HepG2 (cell line): ENCODE measurements around the gene NUP54. TPM values are rescaled to one million over a fixed set of nuclear protein-coding genes. Genes with fewer than 3 reads are reported as not detected.

ENCODE experiments used
- ATAC-seq: fragments of 200-7000 bp; cut with Tn5 transposase; 3 replicates; pipeline ENCODE4 v1.9.1; 2020; ENCODE audit warnings: mild to moderate bottlenecking, moderate library complexity
- BruUV-seq: library from RNA; stranded (reverse); fragments of 400-500 nt; replicated peaks from 2 replicates; lab custom pipeline; 2021; lab: Mats Ljungman, UMichigan
- CTCF ChIA-PET: fragments of 300-600 bp; formaldehyde crosslinking; extraction: SDS; loops from one replicate; lab custom pipeline; 2021; ENCODE audit warnings: low total read pairs, inconsistent platforms, low intra/inter-chr PET ratio; lab: Yijun Ruan, JAX
- POLR2A ChIA-PET: fragments of 350-600 bp; sonication (Branson Sonifier 250); formaldehyde crosslinking; loops from one replicate; lab custom pipeline; 2020; ENCODE audit warnings: antibody characterized with exemption, inconsistent platforms; lab: Yijun Ruan, JAX
- DNase-seq: peaks from one replicate; pipeline ENCODE4 v3.0.0-alpha.2; 2015; ENCODE audit warnings: low spot score
- FAIRE-seq: peaks from 3 replicates; lab custom pipeline; 2011; peaks lifted over from hg19 to GRCh38; lab: Jason Lieb, UNC
- H2AFZ ChIP-seq: one replicate; pipeline ENCODE4 v1.6.1; 2011; ENCODE audit warnings: low read length, inconsistent platforms
- H3K27ac ChIP-seq: fragments of 300-600 bp; 3 replicates; pipeline ENCODE4 v1.8.0; 2011; ENCODE audit warnings: mixed run types, mild to moderate bottlenecking, mixed read lengths, low read length, inconsistent platforms; ENCODE audit not compliant: insufficient read depth; ENCODE audit errors: extremely low read length
- H3K27me3 ChIP-seq, 2 experiments: fragments of 200-600 bp in 1 of 2; 2 replicates in 1 of 2; 3 replicates in 1 of 2; pipeline versions ENCODE4 v1.6.0 to v1.8.0; 2011; ENCODE audit warnings: low read length in 2 of 2, mild to moderate bottlenecking in 2 of 2, moderate library complexity in 2 of 2, inconsistent platforms in 1 of 2; ENCODE audit not compliant: insufficient read depth in 2 of 2, control insufficient read depth in 1 of 2
- H3K36me3 ChIP-seq, 2 experiments: fragments of 200-600 bp in 1 of 2; replicated peaks in 1 of 2; 2 replicates in 1 of 2; 3 replicates in 1 of 2; pipeline versions ENCODE4 v1.5.1 to v1.8.0; 2011; ENCODE audit warnings: low read length in 2 of 2, inconsistent platforms in 1 of 2; ENCODE audit not compliant: insufficient read depth in 2 of 2, control insufficient read depth in 1 of 2
- H3K4me1 ChIP-seq: 2 replicates; pipeline ENCODE4 v1.5.1; 2012; ENCODE audit warnings: low read length, inconsistent platforms; ENCODE audit not compliant: insufficient read depth
- H3K4me2 ChIP-seq: 2 replicates; pipeline ENCODE4 v1.6.0; 2011; ENCODE audit warnings: low read depth, low read length, inconsistent platforms
- H3K4me3 ChIP-seq, 3 experiments: fragments of 200-600 bp in 1 of 3; sonication (generic), shearing (Covaris generic) in 1 of 3; replicated peaks in 1 of 3; 2 replicates each; pipeline ENCODE4 v1.5.1; 2011 to 2016; ENCODE audit warnings: low read length in 3 of 3, inconsistent platforms in 2 of 3, low read depth in 2 of 3, mild to moderate bottlenecking in 2 of 3, control low read depth in 1 of 3, mixed read lengths in 1 of 3; ENCODE audit not compliant: insufficient read depth in 1 of 3
- H3K79me2 ChIP-seq: one replicate; pipeline ENCODE4 v1.6.1; 2011; ENCODE audit warnings: low read length, inconsistent platforms; ENCODE audit not compliant: insufficient read depth
- H3K9ac ChIP-seq: 2 replicates; pipeline ENCODE4 v1.6.0; 2011; ENCODE audit warnings: mild to moderate bottlenecking, low read depth, low read length, inconsistent platforms; ENCODE audit not compliant: insufficient read depth
- H3K9me3 ChIP-seq: 2 replicates; pipeline ENCODE4 v1.5.1; 2012; ENCODE audit warnings: mild to moderate bottlenecking, low read length
- H4K20me1 ChIP-seq: 2 replicates; pipeline ENCODE4 v1.6.0; 2011; ENCODE audit warnings: inconsistent platforms, mild to moderate bottlenecking, low read length, moderate library complexity; ENCODE audit not compliant: insufficient read depth
- CENPX ChIP-seq: sonication (generic); formaldehyde crosslinking; IDR thresholded peaks from 2 replicates; pipeline ENCODE4 v1.9.0; 2021; ENCODE audit warnings: mild to moderate bottlenecking, missing genetic modification reagents, moderate library complexity
- FOXO1 ChIP-seq: sonication (generic); formaldehyde crosslinking; IDR thresholded peaks from 2 replicates; pipeline ENCODE4 v1.4.0; 2020; ENCODE audit warnings: missing genetic modification reagents
- GTF3A ChIP-seq: sonication (generic); formaldehyde crosslinking; conservative IDR thresholded peaks from 2 replicates; pipeline ENCODE4 v1.4.0; 2020; ENCODE audit warnings: mild to moderate bottlenecking, missing genetic modification reagents
- MIXL1 ChIP-seq: IDR thresholded peaks from 2 replicates; pipeline ENCODE4 v1.6.1; 2016
- RBFOX2 ChIP-seq: fragments of 200-400 bp; formaldehyde crosslinking; IDR thresholded peaks from 2 replicates; pipeline ENCODE4 v1.6.1; 2017; ENCODE audit warnings: low read depth, mild to moderate bottlenecking, low read length
- SKI ChIP-seq: fragments of 450-650 bp; IDR thresholded peaks from one replicate; pipeline ENCODE4 v1.6.1; 2018; ENCODE audit warnings: mild to moderate bottlenecking; ENCODE audit not compliant: partially characterized antibody
- SUZ12 ChIP-seq: fragments of 150-350 bp; IDR thresholded peaks from 2 replicates; pipeline ENCODE4 v1.6.1; 2014; ENCODE audit warnings: low read depth, low read length
- ZNF224 ChIP-seq: sonication (generic); formaldehyde crosslinking; IDR thresholded peaks from 2 replicates; pipeline ENCODE4 v1.5.0; 2020; ENCODE audit warnings: mild to moderate bottlenecking, missing genetic modification reagents
- ZNF34 ChIP-seq: sonication (generic); formaldehyde crosslinking; IDR thresholded peaks from 2 replicates; pipeline ENCODE4 v1.4.0; 2020; ENCODE audit warnings: mild to moderate bottlenecking, missing genetic modification reagents, borderline replicate concordance
- ZNF780A ChIP-seq: sonication (generic); formaldehyde crosslinking; IDR thresholded peaks from 2 replicates; pipeline ENCODE4 v1.8.0; 2022; ENCODE audit warnings: mild to moderate bottlenecking, missing genetic modification reagents, moderate library complexity
- WGBS: methylation state at CpG from one replicate; pipeline ENCODE4 v1.1.6; 2017; ENCODE audit warnings: low lambda C conversion rate; 5-methylcytosine and 5-hydroxymethylcytosine counted together
- in situ Hi-C: cut with HindIII; loops from 2 replicates; pipeline ENCODE4 v1.10.0; 2017; ENCODE audit warnings: low pct_unique_long_range_greater_than_20kb; ENCODE audit not compliant: extremely low pct_ligation_motif_present
- intact Hi-C: fragments of 100-400 bp; cut with micrococcal nuclease; formaldehyde crosslinking; loops from one replicate; pipeline ENCODE4 v1.10.0; 2022; ENCODE audit not compliant: unreplicated experiment
- polyA plus RNA-seq, 8 experiments: library from polyadenylated mRNA; depleted of rRNA in 3 of 8; stranded (reverse) in 7 of 8; unstranded in 1 of 8; fragments of >200 nt; fragmentation: Illumina TruSeq in 4 of 8; extraction: Trizol in 4 of 8; gene quantifications; 2 replicates each; pipeline versions ENCODE4 v1.2.1 to v1.2.3, GENCODE V29; 2011 to 2016; ENCODE audit warnings: low read depth in 4 of 8, missing spikeins in 1 of 8, mixed read lengths in 1 of 8; ENCODE audit not compliant: insufficient read depth in 1 of 8
- total RNA-seq, 5 experiments: library from RNA; depleted of rRNA; stranded (reverse); fragments of >200 nt; fragmentation: Illumina TruSeq; extraction: Trizol; gene quantifications; 2 replicates each; pipeline ENCODE4 v1.2.3, GENCODE V29; 2016; ENCODE audit warnings: low read depth in 1 of 5
- TF ChIP-seq, protein P1 (sequence below): sonication (generic); formaldehyde crosslinking; IDR thresholded peaks from 2 replicates; pipeline ENCODE4 v1.4.0; 2020; ENCODE audit warnings: missing genetic modification reagents, borderline replicate concordance

NUP54 gene
- total and polyA plus RNA-seq, 2 of the 13 experiments (the other 11 are each of a cell fraction or from before 2014, with no cell fraction given): 36.1 to 69.3 TPM

DNA sequence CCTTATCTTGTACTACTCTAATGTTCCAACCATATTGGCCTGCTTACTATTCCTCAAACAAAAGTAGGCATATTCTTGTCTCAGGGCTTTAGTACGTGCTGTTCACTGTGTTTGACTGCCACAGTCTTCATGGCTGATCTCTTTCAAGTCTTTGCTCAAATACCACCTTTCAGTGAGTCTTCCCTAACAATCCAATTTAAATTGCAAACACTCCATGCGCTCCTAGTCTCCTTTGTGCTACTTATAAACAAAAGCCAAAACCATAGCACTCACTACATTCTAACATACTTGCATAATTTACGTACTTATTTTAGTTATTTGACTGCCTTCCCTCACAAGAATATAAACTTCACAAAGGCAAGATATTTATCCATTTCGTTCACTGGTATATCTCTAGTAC lies 75.4 kb downstream of the NUP54 start:
- no peak for ATAC-seq
- Histone ChIP-seq H3K4me2 (no peak overlapping the region), H3K9me3 (no peaks in the 10 kb centered on the region), H3K36me3 (no peaks in the 10 kb centered on the region), H3K9ac (no peak overlapping the region), H3K4me1 (no peaks in the 10 kb centered on the region), H4K20me1 (no peaks in the 10 kb centered on the region), H3K27ac (no peak overlapping the region), H2AFZ (no peak overlapping the region), H3K4me3 (no peak overlapping the region), H3K79me2 (no peaks in the 10 kb centered on the region), H3K27me3 (0 out of 5 replicates have a peak, but pooled peaks cover 0 to 6% of the 10 kb centered on the region in 2 experiments)
- BruUV-seq: no TSS peak
- intact Hi-C loops (no loop called here), in situ Hi-C loops (no loop called here)
- ChIA-PET POLR2A (no interaction called here), CTCF (no interaction called here)
- no peak for FAIRE-seq
- TF ChIP-seq ZNF224 (CRISPR knock-in tag) (no peak), MIXL1 (CRISPR knock-in tag) (no peak), SUZ12 (no peak), CENPX (no peak), GTF3A (no peak), FOXO1 (no peak), SKI (no peak), ZNF780A (no peak), RBFOX2 (no peak), ZNF34 (CRISPR knock-in tag) (no peak)
- TF ChIP-seq, protein P1, sequence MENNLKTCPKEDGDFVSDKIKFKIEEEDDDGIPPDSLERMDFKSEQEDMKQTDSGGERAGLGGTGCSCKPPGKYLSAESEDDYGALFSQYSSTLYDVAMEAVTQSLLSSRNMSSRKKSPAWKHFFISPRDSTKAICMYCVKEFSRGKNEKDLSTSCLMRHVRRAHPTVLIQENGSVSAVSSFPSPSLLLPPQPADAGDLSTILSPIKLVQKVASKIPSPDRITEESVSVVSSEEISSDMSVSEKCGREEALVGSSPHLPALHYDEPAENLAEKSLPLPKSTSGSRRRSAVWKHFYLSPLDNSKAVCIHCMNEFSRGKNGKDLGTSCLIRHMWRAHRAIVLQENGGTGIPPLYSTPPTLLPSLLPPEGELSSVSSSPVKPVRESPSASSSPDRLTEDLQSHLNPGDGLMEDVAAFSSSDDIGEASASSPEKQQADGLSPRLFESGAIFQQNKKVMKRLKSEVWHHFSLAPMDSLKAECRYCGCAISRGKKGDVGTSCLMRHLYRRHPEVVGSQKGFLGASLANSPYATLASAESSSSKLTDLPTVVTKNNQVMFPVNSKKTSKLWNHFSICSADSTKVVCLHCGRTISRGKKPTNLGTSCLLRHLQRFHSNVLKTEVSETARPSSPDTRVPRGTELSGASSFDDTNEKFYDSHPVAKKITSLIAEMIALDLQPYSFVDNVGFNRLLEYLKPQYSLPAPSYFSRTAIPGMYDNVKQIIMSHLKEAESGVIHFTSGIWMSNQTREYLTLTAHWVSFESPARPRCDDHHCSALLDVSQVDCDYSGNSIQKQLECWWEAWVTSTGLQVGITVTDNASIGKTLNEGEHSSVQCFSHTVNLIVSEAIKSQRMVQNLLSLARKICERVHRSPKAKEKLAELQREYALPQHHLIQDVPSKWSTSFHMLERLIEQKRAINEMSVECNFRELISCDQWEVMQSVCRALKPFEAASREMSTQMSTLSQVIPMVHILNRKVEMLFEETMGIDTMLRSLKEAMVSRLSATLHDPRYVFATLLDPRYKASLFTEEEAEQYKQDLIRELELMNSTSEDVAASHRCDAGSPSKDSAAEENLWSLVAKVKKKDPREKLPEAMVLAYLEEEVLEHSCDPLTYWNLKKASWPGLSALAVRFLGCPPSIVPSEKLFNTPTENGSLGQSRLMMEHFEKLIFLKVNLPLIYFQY (CRISPR knock-in tag): no peak
- WGBS: 26% methylated on average over 4 of the region's 4 CpGs
- no peak for DNase-seq
